ENCODE measurements around the gene BIN1.
A peak's percentile ranks its signal among the peaks of the same experiment; 100 is the strongest.

Gene BIN1

DNA sequence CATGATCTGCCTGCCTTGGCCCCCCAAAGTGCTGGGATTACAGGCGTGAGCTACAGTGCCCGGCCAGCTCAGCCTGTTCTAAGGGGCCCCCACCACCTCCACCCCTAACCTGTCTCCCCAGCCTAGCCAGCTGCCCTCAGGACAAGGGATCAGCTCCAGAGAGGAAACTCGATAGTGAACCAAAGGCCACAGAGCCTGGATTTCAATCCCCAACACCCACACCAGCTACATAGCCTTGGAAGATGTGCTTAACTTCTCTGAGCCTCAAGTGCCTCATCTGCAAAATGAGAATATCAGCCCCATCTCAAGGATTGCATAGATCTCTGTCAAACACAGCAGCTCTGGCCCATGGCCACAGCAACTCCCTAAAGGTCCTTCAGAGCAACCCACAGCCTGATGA, 32.0 kb downstream of the BIN1 start:
- no peak for DNase-seq (ENCODE audit: low spot score)

DNA sequence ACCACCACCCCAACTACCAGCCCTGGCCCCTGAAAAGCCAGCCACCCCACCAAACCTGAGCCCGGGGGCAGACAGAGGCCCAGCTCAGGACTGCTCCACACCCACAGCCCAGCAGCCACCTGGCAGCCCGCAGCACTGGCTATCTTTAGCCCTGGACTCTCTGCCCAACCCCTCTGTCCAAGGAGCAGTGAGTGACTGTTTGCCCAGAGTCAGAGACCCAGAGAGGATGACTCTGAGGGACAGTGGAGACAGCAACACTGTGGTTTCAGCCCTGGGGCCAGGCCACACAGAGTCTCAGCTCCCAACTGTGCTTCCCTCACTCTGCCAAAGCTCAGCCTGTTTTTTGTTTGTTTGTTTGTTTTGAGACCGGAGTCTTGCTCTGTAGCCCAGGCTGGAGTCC, 32.6 kb downstream of the BIN1 start:
- DNase-seq (ENCODE audit: low spot score): no peak

DNA sequence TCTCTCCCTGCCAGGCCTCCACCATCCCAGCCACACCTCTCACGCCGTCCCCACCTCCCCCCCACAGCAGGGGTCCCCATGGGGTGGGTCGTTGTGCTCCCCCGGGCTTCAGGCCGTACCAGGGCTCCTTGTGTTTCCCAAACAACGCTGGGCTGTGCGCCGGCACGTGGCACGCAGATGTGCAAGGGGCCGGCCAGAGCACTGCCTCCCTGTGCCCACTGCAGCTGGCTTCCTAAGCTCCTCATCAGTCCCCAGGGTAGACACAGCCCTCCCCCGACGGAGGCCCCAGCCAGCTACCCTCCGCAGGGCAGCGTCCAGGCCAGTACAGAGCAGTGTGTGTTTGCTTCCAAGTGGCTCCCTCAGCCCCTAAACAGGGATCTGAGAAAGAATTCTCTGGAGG, 34.0 kb downstream of the BIN1 start:
- DNase-seq (ENCODE audit: low spot score): no peak

DNA sequence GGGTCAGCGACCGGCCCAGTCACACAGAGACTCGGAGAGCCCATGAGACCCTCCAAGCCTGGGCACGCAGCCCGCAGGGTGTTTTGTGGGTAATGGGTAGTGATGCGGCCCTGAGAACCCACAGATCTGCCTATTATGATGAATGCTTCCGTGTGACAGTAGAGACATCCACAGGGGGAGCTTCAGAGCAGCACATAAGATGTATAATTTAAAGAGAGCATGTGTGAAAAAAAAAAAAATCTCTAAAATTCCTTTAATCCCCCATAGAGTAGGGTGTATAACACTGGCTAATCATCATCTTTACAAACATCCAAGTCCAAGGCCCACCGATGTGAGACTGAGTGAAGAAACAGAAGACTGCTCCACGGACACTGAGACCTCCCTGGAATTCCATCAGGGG, 34.6 kb downstream of the BIN1 start:
- no peak for DNase-seq (ENCODE audit: low spot score)

DNA sequence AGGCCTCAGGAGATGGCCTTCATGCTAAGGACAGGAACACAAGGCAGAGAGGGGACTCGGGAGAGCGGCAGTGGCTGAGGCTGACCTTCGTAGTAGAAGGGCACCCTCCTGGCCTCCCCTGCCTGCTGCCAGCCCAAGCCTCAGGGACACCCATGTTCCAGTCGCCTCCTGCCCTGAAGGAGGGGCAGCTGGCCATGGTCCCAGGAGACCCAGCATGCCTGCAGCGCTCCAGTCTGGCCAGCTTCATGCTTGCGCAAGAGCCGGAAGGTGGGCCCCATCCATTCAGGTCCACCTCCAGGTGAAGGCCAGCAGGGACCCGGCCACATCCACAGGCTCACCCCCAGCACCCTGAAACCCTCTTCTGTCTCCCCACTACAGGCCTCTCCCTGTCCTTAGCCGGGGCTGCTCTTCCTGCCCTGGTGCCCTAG, 35.0 kb downstream of the BIN1 start:
- no peak for DNase-seq (ENCODE audit: low spot score)

DNA sequence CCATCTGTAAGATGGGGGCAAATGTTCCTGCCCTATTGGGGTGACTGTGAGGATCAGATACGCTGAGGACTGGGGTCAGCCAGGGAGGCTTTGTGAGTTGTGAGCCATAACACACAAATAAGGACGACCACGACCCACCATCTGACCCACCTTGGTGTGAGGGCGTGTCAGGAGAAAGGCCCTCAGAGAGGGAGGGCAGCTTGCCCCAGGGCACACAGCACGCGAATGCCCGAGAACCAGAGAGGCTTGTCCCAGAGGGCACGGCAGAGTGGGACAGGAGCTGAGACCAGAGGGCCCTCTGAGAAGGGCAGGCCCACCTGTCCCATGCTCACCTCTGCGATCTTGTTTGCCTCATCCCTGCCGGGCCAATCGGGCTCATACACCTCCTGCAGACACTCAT, 36.7 kb downstream of the BIN1 start:
- DNase-seq (ENCODE audit: low spot score): no peak

DNA sequence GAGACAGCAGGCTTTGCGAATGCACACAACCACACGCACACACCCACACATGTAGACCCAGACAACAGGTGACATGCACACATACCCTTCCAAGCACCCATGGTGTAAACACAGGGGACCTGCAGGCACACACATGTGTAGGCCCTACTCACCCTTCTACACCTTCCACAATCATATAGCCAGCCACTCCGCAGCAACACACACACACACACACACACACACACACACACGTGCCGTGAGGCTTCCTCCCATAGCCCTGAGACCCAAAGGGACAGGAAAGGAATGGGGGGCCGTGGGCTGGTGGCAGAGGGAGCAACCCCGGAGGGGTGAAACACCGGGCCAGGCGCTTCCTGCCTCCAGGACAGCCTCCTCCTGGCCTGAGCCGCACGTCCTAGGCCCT, 37.4 kb downstream of the BIN1 start:
- no peak for DNase-seq (ENCODE audit: low spot score)

DNA sequence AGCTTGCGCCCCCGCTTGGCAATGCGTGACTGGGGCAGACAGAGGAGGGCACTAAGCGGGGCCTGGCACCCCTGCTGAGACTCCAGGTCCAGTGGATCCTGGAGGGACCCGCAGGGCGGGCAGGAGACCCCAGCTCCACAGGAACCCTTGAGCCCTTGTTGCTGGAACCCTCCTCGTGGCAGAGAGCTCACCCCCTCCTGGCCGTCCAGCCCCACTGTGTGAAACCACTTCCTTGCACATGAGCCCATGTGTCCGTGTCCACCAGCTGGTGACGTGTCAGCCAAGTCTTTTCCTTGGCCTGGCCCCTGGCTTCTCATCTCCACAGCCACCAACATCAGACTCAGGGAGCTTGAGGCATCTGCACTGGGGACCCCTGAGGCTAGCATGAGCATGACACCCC, 38.0 kb downstream of the BIN1 start:
- DNase-seq (ENCODE audit: low spot score): no peak

DNA sequence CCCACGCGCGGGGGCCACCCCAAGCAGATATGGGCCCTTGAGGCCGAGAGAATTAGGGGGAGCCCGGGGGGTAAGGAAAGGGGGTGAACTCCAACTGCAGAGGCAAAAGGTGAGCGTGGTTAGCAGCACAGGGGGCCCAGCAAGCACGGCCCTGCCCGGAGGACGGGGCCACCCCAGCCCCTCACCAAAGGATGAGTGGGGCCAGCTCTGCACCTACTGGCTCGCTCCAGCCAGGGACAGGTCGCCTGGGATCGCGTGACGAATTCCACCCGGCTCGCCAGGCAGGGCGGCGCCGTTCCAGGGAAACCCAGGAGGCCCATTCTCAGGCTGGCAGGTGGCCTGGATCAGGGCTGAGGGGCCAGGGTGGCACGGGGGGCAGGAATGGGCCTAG, 38.6 kb downstream of the BIN1 start:
- DNase-seq (ENCODE audit: low spot score): no peak

DNA sequence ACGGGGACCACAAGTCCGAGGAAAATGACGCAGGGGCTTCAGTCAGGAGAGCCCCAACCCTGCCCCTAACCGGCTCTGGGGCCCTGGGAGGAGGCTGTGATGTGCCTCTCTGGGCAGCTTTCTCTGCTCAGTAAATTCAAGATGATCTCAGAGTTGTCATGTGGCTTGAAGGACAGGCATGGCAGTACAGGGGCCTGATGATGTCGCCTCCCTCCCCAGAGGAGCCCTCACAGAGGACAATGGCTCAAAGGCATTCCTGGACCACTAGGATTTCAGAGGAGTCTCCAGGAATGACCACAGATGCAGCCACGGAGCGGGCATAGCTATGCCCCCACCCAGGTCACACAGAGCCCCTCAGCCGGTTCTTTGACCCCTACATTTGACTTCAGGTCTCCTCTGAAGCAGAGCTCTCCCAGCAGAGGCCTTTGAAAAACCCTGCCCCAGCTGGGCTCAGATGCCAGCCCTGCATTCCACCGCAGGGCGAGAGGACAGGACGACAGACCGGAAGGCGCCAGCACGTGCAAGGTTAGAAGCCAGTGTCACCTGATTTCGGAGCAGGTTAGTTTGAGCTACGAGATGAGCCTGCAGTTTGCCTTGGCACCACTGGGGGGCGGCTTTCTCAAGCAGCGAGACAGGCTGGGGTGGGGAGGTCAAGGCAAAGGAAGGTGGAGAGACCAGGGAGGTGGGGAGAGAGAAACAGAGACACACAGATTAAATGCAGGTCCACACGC, 39.2 kb downstream of the BIN1 start:
- DNase-seq (ENCODE audit: low spot score): peak; percentile 82

DNA sequence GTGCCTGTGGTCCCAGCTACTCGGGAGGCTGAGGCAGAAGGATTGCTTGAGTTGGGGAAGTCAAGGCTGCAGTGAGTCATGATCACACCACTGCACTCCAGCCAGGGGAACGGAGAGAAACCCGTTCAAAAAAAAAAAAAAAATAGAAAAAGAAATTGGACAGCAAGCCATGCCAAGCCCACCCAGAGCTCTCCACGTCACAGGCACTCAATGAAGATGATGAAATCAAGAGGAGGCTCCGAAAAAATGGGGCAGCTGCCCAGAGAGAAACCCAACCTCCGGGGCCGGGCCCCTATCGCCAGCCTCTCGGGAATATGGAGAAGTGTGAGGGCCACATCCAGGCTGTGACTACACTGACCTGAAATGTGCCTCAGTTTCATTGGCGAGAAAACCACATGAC, 40.0 kb downstream of the BIN1 start:
- no peak for DNase-seq (ENCODE audit: low spot score)

DNA sequence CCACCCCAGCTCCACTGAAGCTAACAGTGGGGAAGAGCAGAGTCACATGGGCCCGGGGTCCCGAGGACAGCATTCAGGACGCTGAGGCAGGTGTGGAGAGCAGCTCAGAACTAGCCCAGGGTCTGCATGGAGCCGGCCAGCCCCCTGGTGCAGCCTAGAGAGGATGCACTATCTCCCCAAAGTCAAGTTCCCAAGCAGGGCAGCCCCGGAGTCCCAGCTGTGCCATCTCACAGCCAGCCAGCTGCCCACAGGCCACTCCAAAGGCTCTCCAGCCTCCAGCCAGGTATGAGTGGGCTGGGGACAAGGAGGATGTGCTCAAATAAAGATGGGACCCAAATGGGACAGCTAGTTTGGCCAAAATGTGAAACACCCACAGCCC, 41.0 kb downstream of the BIN1 start:
- DNase-seq (ENCODE audit: low spot score): no peak

DNA sequence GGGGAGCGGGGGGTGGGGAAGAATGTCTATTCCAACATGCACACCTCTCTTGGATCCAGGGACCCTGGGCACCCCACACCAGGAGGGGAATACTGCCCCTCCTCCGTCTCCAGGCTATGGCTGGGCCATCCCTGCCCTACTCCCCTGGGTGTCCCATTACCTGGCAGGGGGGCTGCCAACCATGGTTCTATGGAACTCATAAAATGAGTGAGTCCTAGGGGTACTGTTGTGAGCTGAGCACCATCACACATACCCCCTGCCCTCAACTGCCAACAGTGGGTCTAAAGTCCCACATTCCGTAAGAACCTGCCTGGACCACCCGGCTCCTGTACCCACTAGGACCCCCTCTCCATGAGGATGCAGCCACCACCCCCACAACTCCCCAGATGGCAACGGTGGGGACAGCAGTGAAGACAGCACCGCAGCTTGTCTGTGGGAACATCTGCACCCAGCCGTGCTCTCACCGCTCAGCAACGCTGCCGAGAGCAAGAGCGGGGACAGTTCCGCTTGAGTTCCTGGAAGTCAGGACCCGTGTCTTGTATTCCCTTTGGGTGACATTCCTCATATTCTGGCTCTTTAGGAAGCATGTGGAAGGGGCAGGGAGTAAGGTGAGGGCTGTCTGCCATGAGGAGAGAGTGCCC, 41.5 kb downstream of the BIN1 start:
- DNase-seq (ENCODE audit: low spot score): no peak

DNA sequence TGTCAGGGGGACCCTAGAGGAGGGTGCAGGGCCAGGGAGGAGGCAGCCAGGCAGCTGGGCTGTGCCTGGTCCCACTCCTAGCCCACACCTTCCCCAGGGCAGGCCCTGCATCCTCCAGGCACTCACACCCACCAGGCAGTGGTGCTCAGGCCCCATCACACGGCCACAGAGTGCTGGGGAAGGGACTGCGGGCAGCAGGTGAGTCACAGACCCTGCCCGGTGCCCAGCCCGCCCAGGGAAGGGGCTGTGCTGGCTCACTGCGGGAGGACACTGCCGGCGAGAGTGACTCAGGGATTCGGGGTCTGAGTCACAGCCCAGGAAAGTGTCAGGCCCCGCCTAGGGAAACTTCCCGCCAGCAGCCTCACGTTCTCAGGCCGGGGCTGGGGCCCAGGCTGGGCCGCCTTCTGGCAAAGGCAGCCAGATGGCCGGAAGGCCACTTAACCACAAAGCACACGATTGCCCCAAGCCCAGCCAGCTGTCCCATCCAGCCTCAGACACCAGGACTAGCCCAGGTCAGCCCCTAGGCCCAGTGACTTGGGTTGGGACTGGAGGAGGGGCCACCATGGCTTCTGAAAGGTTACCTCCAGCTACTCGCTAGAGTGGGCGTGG, 42.2 kb downstream of the BIN1 start:
- DNase-seq (ENCODE audit: low spot score): peak; percentile 97

DNA sequence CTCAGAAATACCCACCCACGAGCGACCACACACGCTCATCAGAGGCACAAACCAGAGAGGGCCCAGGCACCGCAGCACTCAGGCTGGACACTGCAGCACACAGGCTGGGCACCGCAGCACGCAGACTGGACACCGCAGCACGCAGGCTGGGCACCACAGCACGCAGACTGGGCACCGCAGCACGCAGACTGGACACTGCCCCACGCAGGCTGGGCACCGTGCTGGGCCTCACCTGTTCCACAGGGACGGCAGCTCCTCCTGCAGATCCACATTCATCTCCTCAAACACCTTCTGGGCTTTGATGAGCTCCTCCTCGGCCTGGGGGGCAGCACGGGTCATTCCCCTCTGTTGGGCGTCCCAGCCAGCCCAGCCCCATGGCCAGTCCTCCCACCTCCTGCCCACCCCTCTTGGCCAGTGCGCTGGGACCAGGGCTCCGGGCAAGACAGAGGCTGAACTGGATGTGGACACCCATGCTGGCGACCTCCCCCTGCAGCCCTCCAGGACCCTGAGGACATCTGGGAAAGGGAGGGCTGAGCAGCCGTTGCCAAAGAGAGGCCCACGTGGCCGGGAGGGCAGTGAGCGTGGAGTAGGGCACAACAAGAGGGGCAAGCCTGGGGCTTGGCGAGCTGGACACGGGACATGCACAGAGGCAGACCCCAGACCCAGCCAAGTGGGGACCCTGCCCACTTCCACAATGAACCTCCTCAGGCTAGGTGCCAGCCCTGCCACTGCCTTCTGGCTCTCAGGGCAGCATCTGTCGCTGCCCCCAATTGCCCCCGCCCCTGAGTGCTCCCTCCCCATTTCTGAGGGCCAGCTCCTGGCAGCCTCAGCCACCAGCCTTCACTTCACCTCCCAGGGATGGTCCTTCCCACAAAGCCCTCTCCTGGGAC, 43.0 kb downstream of the BIN1 start:
- no peak for DNase-seq (ENCODE audit: low spot score)

DNA sequence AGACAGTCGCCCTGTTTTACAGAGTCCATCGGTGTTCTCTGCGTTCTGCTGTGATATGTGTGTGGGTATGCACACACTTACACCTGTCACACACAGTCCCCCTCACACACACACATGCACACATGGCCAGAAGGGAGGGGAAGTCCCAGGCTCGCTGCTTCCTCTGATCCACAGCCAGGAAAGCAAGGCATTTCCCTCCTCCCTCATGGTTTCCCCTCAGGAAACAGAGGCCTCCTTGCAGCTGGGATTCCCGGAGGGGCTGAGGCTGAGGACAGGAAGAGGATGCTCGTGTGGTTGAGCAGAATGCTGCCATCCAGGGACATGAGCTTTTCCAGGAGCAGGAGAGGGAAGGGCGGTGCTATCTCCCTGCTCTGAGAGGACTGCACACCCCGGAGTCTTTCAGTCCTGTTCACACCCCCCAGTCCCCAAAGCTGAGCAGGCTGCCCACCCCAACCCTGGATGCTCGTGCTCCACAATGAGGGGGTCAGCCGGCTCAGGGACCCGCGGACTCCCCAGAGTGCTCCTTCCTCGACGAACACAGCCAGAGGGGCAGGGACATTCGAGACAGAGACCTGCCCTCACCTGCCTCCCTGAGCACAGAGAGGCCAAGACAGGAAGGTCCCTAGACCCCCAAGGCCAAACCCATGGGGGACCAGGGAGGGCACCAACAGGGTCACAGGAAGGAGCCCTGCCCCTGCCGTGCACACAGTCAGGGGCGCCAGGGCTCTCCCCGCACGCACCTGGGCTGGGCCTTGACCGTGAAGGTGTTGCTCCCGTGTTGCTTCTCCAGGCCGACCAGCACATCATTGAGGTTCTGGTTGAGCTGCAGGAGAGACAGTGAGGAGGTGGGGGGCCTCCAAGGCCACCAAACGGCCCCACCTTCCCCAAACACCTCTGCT, 45.3 kb downstream of the BIN1 start:
- no peak for DNase-seq (ENCODE audit: low spot score)

DNA sequence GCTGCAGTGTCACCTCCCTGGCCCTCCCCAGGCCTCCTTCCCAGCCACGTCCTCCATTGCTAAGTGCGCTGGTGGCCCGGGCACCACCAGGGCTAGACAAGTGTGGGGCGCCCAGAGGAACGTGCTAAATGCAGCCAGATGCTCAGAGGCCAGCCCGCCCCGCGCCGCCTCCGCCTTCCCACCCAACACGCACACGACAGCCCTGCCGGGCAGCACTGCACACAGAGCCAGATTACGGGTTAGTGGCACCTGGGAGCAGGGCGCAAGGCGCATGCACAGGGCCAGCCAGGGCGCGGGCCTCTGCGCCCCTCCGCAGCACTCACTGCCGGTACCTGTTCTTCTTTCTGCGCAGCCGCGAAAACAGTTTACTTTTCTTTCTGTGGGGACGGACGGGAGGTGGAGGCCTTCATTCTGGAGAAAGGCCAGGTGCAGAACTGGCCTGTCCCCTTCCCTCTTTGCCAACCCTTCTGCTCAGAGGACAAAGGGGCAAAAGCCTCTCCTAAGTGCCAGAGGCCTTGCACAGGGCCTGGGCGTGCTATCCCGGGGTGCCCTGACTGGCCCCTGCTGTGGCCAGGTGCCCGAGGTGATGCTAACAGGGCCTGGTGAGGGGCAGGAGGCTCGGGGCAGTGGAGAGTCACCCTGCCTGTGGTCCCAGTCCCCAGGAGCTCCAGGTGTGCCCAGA, 46.5 kb downstream of the BIN1 start:
- no peak for DNase-seq (ENCODE audit: low spot score)

DNA sequence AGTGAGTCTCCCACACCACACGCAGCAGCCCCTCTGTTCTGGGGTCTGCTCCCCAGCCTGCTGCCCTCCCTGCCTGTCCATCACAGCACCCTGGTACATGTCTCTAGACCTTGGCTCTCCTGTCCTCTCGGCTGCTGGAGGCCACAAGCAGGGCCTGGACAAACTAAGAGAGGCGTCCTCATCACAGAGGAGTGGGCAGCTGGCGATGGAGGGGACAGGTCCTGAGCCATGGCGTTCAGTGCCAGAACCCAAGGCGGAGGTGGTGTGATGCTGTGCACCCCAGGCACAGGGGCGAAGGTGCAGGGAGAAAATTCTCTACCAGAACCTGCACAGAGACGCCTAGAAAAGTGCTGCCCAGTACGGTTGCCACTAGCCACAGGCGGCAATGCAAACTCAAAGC, 47.4 kb downstream of the BIN1 start:
- no peak for DNase-seq (ENCODE audit: low spot score)

DNA sequence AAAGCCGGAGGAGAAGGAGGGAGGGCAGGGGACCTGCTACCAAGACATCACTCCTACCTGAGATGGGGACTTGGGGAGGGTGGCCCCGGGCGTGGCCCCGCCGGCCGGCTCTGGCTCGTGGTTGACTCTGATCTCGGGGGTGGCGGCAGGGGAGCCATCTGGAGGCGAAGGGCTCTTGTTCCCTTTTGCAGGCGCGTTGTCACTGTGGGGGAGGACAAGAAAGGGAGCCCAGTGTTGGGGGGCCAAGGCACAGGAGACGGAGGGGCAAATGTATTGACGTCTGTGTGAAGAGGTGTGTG, 48.1 kb downstream of the BIN1 start:
- DNase-seq (ENCODE audit: low spot score): no peak

DNA sequence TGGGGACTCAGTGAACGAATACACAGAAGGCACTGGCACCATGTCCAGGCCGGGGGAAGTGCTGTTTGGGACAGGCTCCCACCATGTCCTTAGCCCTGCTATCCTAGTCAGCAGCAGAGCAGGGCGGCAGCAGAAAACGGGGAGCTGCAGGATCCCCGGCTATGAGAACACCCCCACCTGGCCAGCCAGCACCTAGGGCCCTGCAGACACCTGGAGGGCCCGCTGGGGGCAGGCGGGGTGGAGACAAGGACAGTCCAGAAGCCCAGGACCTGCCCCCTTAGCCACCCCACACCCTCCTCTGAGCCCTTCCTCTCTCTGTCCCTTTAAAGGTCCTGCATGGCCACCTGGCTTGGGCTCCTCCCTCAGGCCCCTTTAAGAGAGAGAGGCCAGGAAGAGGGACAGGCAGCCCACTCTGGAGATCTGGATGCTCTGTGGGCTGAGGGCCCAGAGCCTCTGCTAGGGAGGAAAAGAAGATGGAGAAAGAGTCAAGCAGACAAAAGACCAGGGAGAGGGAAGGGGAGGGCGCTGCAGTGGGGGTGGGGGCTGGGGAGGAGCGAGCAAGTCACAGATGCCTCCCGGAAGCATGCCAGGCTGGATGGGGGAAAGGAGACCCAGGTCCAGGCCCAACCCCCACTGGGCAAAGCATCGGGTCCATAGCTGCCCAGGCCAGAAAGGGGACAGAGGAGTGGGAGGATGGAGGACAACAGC, 48.6 kb downstream of the BIN1 start:
- no peak for DNase-seq (ENCODE audit: low spot score)
